SK-N-SH treated with all-trans-retinoic acid at 6 μM for 48 hours (cell line): Measurements from ENCODE around the gene UNC5C.

ENCODE experiments used
- ATAC-seq: fragments of 200-7000 bp; cut with Tn5 transposase; 3 replicates; pipeline ENCODE4 v1.9.1; 2020; ENCODE audit warnings: mild to moderate bottlenecking, moderate library complexity
- ARNTL ChIP-seq: fragments of 450-650 bp; formaldehyde crosslinking; IDR thresholded peaks from 2 replicates; pipeline ENCODE4 v1.5.0; 2020; ENCODE audit warnings: low read depth, mild to moderate bottlenecking, moderate library complexity, borderline replicate concordance
- BACH2 ChIP-seq: fragments of 250-450 bp; sonication (Bioruptor Pico); IDR thresholded peaks from 2 replicates; pipeline ENCODE4 v1.9.0; 2021; ENCODE audit warnings: mild to moderate bottlenecking, borderline replicate concordance
- CREB5 ChIP-seq: fragments of 250-450 bp; sonication (Bioruptor Pico); IDR thresholded peaks from 2 replicates; pipeline ENCODE4 v1.5.1; 2020; ENCODE audit warnings: low read depth, mild to moderate bottlenecking, moderate library complexity
- CSRNP3 ChIP-seq: fragments of 250-450 bp; sonication (Bioruptor Pico); IDR thresholded peaks from 2 replicates; pipeline ENCODE4 v1.5.1; 2021; ENCODE audit warnings: mild to moderate bottlenecking, moderate library complexity
- GLIS3 ChIP-seq: fragments of 250-450 bp; sonication (Bioruptor Pico); IDR thresholded peaks from 2 replicates; pipeline ENCODE4 v1.5.0; 2020; ENCODE audit warnings: mild to moderate bottlenecking, moderate library complexity
- ISL1 ChIP-seq: fragments of 250-450 bp; sonication (Bioruptor Pico); IDR thresholded peaks from 2 replicates; pipeline ENCODE4 v2.1.2; 2022; ENCODE audit warnings: mild to moderate bottlenecking, moderate library complexity
- PATZ1 ChIP-seq: fragments of 250-450 bp; sonication (Bioruptor Pico); IDR thresholded peaks from 2 replicates; pipeline ENCODE4 v1.8.0; 2020; ENCODE audit warnings: mild to moderate bottlenecking, moderate library complexity, borderline replicate concordance
- POU6F1 ChIP-seq: fragments of 250-450 bp; sonication (Bioruptor Pico); IDR thresholded peaks from 2 replicates; pipeline ENCODE4 v1.8.0; 2021; ENCODE audit warnings: low read depth, mild to moderate bottlenecking, moderate library complexity, borderline replicate concordance
- PPARA ChIP-seq: fragments of 250-450 bp; sonication (Bioruptor Pico); IDR thresholded peaks from 2 replicates; pipeline ENCODE4 v1.5.0; 2020; ENCODE audit warnings: mild to moderate bottlenecking, borderline replicate concordance
- RARB ChIP-seq: fragments of 250-450 bp; sonication (Bioruptor Pico); IDR thresholded peaks from 2 replicates; pipeline ENCODE4 v1.8.0; 2021; ENCODE audit warnings: mild to moderate bottlenecking, moderate library complexity
- SNAI2 ChIP-seq: fragments of 250-450 bp; sonication (Bioruptor Pico); IDR thresholded peaks from 2 replicates; pipeline ENCODE4 v1.5.0; 2020; ENCODE audit warnings: mild to moderate bottlenecking, moderate library complexity
- TCF4 ChIP-seq: fragments of 250-450 bp; sonication (Bioruptor Pico); IDR thresholded peaks from 2 replicates; pipeline ENCODE4 v1.8.0; 2021; ENCODE audit warnings: mild to moderate bottlenecking, moderate library complexity, borderline replicate concordance
- TOX ChIP-seq: fragments of 250-450 bp; sonication (Bioruptor Pico); IDR thresholded peaks from 2 replicates; pipeline ENCODE4 v1.8.0; 2021; ENCODE audit warnings: mild to moderate bottlenecking, moderate library complexity, borderline replicate concordance
- TSHZ2 ChIP-seq: fragments of 250-450 bp; sonication (Bioruptor Pico); IDR thresholded peaks from 2 replicates; pipeline ENCODE4 v1.5.0; 2020; ENCODE audit warnings: mild to moderate bottlenecking, moderate library complexity
- ZC3H10 ChIP-seq: fragments of 250-450 bp; sonication (Bioruptor Pico); IDR thresholded peaks from 2 replicates; pipeline ENCODE4 v1.5.1; 2021; ENCODE audit warnings: mild to moderate bottlenecking, moderate library complexity
- ZFP3 ChIP-seq: fragments of 250-450 bp; sonication (Bioruptor Pico); IDR thresholded peaks from 2 replicates; pipeline ENCODE4 v1.5.0; 2020; ENCODE audit warnings: mild to moderate bottlenecking, moderate library complexity
- ZFP30 ChIP-seq: fragments of 450-650 bp; formaldehyde crosslinking; IDR thresholded peaks from 2 replicates; pipeline ENCODE4 v1.5.0; 2022; ENCODE audit warnings: mild to moderate bottlenecking, moderate library complexity
- ZNF565 ChIP-seq: fragments of 450-650 bp; formaldehyde crosslinking; conservative IDR thresholded peaks from 2 replicates; pipeline ENCODE4 v1.5.0; 2020; ENCODE audit warnings: low read depth, mild to moderate bottlenecking, moderate library complexity
- ZNF8 ChIP-seq: fragments of 450-650 bp; formaldehyde crosslinking; IDR thresholded peaks from 2 replicates; pipeline ENCODE4 v1.5.0; 2020; ENCODE audit warnings: mild to moderate bottlenecking, moderate library complexity

UNC5C gene

GRCh38 chr4:95465010-95465409 lies 83.8 kb downstream of the UNC5C start (continued):
- TF ChIP-seq POU6F1 (CRISPR knock-in tag) (no peak), TOX (no peak)

- ATAC-seq = peak; percentile 61
- TF ChIP-seq ZC3H10 (CRISPR knock-in tag) (no peak), ZFP30 (no peak), PATZ1 (CRISPR knock-in tag) (no peak), ZFP3 (CRISPR knock-in tag) (no peak), ZNF565 (CRISPR knock-in tag) (no peak)
These were observed 85.9 kb downstream of the UNC5C start for GRCh38 chr4:95462921-95463320.

GRCh38 chr4:95457353-95457752 lies 91.4 kb downstream of the UNC5C start:
- TF ChIP-seq PPARA (no peak), SNAI2 (CRISPR knock-in tag) (no peak), ZFP3 (CRISPR knock-in tag) (no peak), ZNF8 (no peak), ZC3H10 (CRISPR knock-in tag) (no peak)
- TF ChIP-seq, all 23 proteins: peak for 0
- ATAC-seq = no peak

- no peak for TF ChIP-seq CREB5 (CRISPR knock-in tag)
- TF ChIP-seq POU6F1 (CRISPR knock-in tag) = no peak
- no peak for TF ChIP-seq GLIS3 (CRISPR knock-in tag)
- no peak for TF ChIP-seq BACH2
- TF ChIP-seq RARB (CRISPR knock-in tag) = no peak
- no peak for TF ChIP-seq ZNF8
- TF ChIP-seq ARNTL (CRISPR knock-in tag) = no peak
- no peak for TF ChIP-seq ZC3H10 (CRISPR knock-in tag)
- TF ChIP-seq TSHZ2 (CRISPR knock-in tag) = no peak
- TF ChIP-seq SNAI2 (CRISPR knock-in tag) = no peak
- TF ChIP-seq TOX = no peak
- no peak for TF ChIP-seq TCF4 (CRISPR knock-in tag)
- no peak for TF ChIP-seq CSRNP3 (CRISPR knock-in tag)
- TF ChIP-seq ISL1 = no peak
- ATAC-seq = no peak; the same call in 2 of the 3 replicates
These were observed 98.5 kb downstream of the UNC5C start for GRCh38 chr4:95450294-95450693.
